Stimulated activated CD4-positive, alpha-beta T cell treated with anti-CD3 and anti-CD28 coated beads, Interleukin-1b, Interleukin-23, amount 100 ng/mL, for 24 hours (primary cell): ENCODE results near the gene TNK1.
"Not testable (repeated sequence)": the region's sequence is repeated elsewhere in the genome, so short reads cannot be mapped to it uniquely, and the experiment has no call there.

ENCODE experiments used
- DNase-seq, 4 experiments: peaks; one replicate each; pipeline ENCODE4 v3.0.0-alpha.2; 2020; ENCODE audit warnings: low read depth in 4 of 4, low spot score in 1 of 4

TNK1 gene

DNA sequence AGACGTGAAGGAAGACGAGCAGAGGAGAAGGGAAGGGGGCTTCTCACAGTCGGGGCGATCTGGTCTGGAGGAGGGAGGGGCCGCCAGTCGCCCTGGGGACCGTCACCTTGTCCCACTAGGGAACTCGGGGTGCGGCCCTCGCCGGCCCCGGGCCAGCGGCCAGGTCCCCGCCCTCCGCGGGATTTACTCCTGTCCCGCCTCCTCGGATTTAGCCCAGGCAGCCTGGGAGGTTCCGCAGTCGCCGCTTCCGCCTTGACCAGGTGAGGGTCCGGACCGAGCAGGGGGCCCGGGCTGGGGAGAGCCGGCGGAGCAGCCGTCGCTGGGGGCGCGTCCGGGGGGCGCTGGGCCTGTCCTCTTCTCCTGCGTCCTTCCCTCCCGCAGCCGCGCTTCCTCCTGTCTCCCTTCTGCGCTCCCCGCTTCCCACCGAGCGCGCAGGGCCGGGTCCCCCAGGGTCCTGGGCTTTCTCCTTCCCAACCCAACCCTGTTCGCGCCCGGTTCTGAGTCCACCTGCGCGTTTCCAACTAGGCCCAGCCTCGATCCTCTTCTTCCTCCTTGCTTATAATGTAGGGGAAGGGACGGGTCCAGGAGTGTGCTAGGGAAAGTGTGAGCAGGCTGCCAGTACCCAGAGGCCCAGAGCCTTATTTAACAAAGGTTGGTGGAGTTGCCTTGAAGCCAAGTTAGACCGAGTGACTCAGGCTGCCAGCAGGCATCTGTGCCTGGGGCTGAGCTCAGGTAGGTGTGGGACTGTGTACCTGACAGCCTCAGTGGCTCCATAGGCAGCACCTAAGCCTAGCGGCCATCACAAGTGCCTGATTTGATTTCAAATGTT is at the start of gene TNK1:
TNK1 (plus strand) TSS at position 235 of the 829 bp plus-strand sequence. CDS start 1,838 bp downstream, outside the sequence.
- no peak for DNase-seq

DNA sequence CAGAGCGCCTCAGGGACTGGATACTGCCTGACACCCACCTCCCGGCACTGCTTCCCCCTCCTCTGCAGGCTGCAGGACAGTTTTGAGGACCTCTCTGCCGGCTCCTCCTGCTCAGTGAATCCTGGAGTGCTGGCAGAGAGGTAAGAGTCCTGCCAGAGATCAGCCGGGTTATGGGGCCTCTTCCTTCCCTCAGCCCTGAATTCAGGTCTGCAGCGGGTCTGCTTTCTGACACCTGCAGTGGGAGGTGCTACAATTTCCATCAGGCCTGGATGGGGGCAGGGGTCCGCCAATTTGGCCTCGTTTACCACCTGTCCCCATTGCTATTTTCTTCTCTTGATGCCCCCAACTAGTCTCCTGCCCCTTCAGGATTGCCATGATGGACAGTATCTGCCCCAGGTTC is 48.8 kb upstream of the TNK1 start:
- DNase-seq = no peak

DNA sequence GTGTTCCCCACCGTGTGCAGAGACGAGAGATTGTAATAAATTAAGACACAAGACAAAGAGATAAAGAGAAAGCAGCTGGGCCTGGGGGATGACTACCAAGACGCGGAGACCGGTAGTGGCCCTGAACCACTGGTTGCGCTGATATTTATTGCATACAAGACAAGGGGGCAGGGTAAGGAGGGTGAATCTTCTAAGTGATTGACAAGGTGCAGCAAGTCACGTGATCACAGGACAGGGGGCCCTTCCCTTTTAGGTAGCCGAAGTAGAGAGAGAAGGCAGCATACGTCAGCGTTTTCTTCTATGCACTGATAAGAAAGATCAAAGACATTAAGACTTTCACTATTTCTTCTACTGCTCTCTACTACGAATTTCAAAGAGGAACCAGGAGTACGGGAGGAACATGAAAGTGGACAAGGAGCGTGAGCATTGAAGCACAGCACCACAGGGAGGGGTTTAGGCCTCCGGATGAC is 48.3 kb upstream of the TNK1 start:
- DNase-seq = not testable (repeated sequence)

DNA sequence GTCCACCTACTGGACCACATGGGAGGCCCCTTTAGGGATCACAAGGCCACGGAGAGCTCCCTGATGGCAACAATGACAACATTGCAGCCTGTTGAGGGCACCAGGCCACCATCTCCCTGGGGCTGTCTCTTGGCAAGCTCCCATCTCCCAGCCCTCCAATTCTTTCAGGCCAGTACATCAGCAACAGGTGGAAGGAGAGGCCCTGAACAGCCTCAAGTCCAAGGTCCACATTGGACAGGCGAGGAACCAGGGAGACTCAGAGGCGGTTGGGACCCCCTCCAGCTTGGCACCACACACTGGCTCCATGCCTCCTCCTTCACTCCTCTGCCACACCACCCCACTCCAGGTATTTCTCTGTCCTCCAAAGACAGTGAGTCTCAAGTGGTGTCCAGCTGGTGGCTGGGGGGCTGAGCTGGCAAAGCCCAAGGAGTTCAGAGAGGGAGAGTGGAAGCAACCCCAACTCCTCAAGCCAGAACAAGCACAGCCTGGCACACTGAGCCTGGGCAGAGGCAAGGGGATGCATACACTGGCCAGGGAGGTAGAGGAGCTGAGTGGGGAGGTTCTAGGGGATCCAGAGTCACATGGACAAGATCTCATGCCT is 45.9 kb upstream of the TNK1 start:
- DNase-seq = no peak

DNA sequence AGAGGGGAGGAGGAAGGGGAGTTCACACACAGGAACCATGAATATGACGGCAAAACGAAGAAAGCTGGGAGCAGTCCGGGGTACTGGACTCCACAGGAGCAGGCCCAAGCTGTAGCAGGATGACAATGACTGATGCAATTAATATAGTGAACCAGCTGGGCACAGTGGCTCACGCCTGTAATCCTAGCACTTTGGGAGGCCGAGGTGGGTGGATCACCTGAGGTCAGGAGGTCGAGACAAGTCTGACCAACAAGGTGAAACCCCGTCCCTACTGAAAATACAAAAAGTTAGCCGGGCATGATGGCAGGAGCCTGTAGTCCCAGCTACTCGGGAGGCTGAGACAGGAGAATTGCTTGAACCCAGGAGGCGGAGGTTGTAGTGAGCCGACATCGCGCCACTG is 45.1 kb upstream of the TNK1 start:
- not testable (repeated sequence) for DNase-seq

DNA sequence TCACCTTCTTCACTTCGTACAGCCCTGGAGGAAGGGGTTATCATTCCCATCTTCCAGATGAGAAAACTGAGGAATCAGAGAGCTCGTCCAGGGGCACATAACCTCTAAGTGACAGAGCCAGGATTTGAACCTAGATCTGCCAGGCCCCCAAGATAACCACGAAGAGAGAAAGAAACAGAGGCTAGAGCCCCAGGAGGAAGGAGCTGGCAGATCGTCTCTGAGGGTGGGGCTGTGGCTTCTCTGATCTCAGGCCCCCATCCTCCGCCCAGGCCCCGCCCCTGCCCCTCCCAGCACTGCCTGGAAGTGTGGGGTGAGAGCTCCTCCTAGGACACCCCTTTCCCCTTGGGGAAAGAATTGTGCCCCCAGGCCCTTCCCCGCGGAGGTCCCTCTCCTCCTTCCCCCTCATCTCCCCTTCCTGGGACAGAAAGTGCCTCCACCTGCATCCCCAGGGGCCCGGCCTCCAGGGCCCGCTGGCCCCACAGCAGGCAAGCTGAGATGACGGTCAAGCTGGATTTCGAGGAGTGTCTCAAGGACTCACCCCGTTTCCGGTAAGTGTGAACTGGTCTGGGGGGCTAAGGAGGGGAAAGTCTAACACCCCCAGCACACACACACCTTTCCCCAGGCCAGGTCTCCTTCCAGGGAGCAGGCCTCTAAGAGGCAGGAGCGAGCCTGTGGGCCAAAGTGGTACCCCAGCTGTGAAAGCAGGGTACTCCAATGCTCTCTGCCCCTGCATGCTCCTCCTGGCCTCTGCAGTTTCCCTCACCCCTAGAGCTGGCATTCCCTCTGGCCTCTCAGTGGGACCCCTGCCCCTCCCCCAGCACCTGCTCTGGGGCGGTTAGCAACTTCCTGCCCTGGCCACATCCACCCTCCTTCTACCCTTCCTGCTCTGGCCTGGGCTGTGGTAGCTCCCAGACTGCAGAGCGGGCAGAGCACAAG is 44.4 kb upstream of the TNK1 start, which contains the start of gene ACAP1:
ACAP1 (plus strand) TSS at position 290 of the 936 bp plus-strand sequence; CDS start at position 496, 206 bp downstream.
- peak in 3 of 4 experiments; percentile 62 to 89 (median 81) for DNase-seq

DNA sequence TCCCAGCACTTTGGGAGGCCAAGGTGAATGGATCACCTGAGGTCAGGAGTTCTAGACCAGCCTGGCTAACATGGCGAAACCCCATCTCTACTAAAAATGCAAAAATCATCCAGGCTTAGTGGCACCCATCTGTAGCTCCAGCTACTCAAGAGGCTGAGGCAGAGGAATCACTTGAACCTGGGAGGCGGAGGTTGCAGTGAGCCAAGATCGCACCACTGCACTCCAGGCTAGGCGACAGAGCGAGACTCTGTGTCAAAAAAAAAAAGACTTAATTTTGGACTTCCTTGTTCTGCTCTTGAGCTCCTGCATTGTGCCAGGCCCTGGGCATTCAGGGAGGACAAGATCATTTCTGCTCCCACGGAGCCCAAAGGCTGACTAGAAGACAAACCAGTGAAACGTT is 43.3 kb upstream of the TNK1 start:
- not testable (repeated sequence) for DNase-seq

DNA sequence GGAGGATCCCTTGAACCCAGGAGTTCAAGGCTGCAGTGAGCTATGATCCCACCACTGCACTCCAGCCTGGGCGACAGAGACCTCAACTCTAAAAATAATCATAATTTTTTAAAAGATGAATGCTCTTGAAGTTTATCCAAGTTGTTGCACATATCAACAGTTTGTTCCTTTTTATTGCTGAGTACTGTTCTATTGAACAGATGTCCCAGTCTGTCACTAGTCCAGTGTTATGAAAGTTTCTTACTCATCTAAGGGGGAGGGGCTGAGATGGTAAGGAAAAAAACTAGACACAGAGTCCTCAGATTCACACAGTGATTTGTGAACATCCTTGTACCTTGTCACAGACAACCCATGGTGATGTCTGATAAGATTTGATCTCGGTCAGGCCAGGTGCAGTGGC is 40.7 kb upstream of the TNK1 start:
- no peak for DNase-seq

DNA sequence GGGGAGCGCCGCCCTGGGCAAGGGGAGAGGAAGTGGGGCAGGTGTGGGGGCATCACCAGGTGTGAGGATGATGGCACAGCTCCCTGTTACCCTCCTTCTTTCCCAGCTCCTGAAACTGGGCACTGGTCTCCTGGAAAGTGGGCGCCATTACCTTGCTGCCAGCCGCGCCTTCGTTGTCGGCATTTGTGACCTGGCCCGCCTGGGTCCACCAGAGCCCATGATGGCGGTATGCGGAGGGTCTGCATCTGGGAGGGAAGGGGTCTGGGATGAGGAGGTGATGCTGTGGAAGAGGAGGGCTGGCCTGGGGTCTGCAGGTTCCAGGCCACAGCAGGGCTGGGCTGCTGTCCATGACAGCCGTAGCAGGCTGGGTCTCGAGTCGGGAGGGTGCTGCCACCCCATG is 39.0 kb upstream of the TNK1 start:
- no peak for DNase-seq

DNA sequence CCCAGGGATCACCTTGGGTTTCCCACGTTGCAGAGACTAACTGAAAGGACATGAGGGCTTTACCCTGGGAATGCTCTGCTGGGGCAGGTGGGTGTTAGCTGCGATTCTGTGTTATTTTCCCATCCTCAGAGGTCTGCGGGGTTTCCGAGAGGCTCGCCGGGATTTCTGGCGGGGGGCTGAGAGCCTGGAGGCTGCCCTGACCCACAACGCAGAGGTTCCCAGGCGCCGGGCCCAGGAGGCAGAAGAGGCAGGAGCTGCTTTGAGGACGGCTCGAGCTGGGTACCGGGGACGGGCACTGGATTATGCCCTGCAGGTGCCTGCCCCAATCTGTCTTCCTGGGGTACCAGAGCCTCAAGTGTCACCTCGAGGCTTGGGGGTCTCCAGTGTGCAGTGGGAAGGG is 37.6 kb upstream of the TNK1 start:
- no peak for DNase-seq

DNA sequence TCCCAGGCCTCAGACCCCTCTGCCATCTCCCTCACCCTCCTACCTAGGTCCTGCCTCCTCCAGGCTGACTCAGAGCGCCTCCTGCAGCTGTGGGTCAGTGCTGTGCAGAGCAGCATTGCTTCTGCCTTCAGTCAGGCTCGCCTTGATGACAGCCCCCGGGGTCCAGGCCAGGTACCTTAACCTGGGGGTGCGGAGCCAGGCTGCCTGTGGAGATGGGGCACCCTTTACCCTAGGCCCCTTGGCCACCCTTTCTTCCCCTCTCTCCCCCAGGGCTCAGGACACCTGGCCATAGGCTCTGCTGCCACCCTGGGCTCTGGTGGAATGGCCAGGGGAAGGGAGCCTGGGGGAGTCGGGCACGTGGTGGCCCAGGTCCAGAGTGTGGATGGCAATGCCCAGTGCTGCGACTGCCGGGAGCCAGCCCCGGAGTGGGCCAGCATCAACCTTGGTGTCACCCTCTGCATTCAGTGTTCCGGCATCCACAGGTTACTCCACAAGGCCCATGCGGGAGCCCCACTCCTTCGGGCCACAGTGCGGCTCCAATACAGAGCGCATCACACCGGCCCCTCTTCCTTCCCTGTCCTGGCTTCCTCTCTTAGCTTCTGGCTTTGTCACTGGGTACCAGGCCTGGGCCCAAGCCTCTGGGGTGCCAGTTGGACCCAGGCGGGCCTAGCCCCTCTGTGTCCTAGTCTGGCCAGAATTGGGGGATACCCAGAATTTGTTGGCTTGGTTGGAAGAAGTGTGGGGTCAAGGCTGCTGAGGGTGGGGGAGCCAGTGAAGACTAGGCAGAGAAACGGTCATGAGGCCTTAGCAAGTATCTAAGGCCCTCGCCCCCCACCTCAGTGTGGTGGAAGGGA is 33.9 kb upstream of the TNK1 start:
- DNase-seq = no peak

DNA sequence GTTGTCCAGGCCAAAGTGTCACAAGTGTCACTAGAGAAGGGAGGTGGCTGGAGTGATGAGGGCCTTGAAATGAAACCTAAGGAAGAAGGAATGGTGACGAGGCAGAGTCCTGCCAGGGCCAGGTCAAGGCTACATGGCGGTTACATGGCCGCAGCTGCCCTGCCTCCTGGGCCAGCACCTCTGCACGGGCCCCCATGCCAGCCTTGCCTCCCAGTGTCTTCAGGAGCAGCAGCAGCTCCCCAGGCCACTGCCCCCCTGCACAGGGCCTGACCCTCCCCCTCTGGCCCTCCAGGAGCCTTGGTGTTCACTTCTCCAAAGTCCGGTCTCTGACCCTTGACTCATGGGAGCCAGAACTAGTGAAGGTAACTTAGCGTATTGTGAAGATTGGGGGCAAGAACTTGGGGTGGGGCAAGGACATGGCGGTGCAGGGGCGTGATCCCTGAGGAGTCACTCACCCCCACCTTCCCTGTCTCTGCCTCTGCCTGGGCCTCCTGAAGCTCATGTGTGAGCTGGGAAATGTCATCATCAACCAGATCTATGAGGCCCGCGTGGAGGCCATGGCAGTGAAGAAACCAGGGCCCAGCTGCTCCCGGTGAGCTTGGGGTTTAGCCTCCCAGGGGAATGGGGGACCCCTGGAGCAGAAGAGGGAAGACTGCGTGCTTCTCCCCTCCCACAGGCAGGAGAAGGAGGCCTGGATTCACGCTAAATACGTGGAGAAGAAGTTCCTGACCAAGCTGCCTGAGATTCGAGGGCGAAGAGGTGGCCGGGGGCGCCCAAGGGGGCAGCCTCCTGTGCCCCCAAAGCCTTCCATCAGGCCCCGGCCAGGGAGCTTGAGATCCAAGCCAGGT is 33.0 kb upstream of the TNK1 start:
- no peak for DNase-seq

DNA sequence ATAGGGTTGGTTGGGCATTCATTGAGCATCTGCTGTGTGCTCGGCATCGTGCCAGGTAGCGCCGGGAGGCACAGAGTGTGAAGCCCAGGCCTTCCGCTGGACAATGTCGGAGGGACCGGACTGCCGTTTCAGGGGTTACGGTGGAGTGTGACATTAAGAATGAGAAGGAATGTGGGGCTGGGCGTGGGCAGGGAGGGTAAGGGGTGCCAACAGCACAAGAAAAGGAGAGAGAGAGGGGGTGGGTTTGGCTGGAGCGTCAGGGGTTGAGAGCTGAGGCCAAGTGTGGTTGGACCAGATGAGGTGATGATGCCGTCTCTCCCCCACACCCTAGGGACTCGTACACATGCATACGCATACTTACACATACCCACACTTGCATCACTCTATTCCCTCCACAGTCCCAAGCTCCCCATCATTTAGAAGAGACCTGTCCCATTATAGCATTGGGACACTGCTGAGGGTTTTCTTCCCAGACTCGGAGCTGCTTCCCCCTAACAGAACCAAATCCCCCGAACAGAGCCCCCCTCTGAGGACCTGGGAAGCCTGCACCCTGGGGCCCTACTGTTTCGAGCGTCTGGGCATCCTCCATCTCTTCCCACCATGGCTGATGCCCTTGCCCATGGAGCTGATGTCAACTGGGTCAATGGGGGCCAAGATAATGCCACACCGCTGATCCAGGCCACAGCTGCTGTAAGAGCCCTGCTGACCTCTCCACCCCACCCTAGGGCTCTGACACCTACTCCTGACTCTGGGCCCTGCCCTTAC is 32.2 kb upstream of the TNK1 start:
- no peak for DNase-seq

DNA sequence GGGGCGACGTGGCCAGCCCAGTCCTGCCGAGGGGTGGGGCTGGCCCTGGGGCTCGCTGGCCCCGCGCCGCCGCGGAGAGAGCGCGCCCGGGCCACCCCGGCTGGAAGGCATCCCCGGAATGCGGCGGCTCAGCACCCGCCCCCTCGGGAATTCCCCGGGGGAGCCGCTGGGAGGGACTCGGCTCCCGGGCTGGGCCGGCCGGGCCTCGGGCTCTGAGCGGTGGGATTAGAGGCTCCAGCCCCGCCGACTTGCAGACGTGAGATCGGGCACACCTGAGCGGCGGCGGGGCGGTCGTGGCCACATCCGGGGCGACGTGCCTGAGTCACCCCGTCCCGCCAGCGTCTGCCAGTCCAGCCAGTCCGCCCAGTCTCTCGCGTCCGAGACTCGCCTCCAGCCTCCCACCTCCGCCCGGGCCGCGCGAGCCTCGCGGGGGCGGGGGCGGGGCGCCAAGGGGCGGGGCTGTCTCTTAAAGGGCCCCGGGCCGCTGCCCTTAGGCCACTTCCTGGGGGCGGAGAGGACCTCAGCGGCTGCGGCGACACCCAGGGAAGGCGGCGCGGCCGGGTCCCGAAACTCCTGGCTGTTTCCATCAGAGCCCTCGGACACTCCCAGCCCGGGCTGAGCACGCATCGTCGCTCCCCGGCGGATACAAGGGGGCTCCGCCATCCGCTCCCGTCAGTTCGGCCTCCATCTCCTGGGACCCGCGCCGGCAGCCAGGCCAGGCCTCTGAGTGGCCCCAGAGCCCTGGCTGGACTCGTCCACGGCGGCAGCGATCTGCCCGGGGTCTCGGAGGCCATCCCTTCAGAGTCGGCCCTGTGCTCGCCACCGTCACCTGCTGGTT is 29.0 kb upstream of the TNK1 start, which contains the start of gene KCTD11:
KCTD11 (plus strand) TSS at position 498 of the 838 bp plus-strand sequence.
- DNase-seq = peak in 2 of 4 experiments; percentile 35 to 75

DNA sequence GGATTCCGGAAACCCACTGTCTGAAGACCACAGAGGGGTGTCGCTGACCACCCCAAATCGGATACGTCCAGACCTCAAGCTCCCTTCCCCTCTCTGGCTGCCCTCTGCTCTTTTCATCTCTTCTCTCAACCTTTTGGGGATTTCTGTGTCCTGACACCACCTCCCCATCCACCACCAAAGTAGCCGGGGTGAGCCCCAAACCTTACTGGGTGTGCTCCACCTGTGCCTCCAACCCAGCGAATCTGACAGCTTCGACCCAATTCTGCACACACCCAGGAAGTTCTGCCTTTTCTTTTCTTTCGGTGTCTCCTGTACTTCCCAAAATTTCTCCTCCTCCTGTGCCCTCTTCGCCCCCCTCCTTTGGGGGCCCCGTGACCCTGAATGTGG is 28.4 kb upstream of the TNK1 start:
- no peak for DNase-seq

DNA sequence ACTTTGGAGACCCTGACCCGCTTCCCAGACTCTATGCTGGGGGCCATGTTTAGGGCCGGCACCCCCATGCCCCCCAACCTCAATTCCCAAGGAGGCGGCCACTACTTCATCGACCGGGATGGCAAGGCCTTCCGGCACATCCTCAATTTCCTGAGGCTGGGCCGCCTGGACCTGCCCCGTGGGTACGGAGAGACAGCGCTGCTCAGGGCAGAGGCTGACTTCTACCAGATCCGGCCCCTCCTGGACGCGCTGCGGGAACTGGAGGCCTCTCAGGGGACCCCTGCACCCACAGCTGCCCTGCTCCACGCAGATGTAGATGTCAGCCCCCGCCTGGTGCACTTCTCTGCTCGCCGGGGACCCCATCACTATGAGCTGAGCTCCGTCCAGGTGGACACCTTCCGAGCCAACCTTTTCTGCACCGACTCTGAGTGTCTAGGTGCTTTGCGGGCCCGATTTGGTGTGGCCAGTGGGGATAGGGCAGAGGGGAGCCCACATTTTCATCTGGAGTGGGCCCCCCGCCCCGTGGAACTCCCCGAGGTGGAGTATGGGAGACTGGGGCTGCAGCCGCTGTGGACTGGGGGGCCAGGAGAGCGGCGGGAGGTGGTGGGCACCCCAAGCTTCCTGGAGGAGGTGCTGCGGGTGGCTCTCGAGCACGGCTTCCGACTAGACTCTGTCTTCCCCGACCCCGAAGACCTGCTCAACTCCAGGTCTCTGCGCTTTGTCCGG is 27.8 kb upstream of the TNK1 start:
- DNase-seq = no peak

DNA sequence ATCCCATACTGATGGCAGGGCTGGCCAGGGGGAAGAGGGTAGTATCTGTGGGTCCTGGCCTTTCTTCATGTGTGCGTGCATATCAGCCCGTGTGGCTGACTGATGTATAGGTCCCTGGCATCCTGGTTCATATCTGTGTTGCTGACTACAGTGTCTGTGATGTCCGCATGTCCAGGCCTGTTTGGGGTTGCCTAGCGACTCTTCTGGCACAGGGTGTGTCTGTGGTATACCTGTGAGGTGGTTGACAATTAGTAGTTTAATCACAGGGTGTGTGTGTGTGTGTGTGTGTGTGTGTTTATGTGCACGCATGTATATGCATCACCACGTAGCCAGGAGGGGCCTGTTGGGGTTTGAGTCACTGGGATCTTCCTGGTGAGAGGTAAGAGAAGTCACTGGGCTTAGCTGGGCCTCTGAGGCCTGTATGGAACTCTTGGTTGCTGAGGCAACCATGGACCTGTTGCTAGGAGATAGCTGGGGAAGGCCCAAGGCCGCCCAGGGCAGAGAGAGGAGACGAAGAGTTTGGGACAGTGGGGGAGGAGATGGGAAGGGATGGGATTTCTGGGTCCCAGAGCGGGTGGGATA is 26.5 kb upstream of the TNK1 start:
- no peak for DNase-seq
